PFSK-1 (cell line): ENCODE results near the gene PTGR3.

ENCODE experiments used
- FOXP2 ChIP-seq: optimal IDR thresholded peaks from 2 replicates; pipeline ENCODE3; 2011; ENCODE audit warnings: borderline replicate concordance, control low read depth, inconsistent platforms; ENCODE audit not compliant: insufficient read depth; ENCODE audit errors: extremely low read length, extremely low read depth
- POLR2AphosphoS5 ChIP-seq: IDR thresholded peaks from 2 replicates; pipeline ENCODE4 v1.6.1; 2012; ENCODE audit warnings: low read depth, mild to moderate bottlenecking, control low read depth, low read length, moderate library complexity
- SIN3A ChIP-seq: IDR thresholded peaks from 2 replicates; pipeline ENCODE4 v1.6.1; 2012; ENCODE audit warnings: mild to moderate bottlenecking, low read length, moderate library complexity, borderline replicate concordance; ENCODE audit not compliant: insufficient read depth
- TAF1 ChIP-seq: IDR thresholded peaks from 2 replicates; pipeline ENCODE4 v1.6.1; 2012; ENCODE audit warnings: low read length, control low read depth, borderline replicate concordance; ENCODE audit not compliant: insufficient read depth
- TF ChIP-seq, protein P1 (sequence below), 2 experiments: IDR thresholded peaks; 2 replicates each; pipeline versions ENCODE4 v1.6.1 to v1.8.0; 2011 to 2012; ENCODE audit warnings: low read depth in 2 of 2, low read length in 2 of 2, control low read depth in 1 of 2, inconsistent platforms in 1 of 2, mild to moderate bottlenecking in 1 of 2, moderate library complexity in 1 of 2; ENCODE audit not compliant: insufficient read depth in 1 of 2

Gene PTGR3

DNA sequence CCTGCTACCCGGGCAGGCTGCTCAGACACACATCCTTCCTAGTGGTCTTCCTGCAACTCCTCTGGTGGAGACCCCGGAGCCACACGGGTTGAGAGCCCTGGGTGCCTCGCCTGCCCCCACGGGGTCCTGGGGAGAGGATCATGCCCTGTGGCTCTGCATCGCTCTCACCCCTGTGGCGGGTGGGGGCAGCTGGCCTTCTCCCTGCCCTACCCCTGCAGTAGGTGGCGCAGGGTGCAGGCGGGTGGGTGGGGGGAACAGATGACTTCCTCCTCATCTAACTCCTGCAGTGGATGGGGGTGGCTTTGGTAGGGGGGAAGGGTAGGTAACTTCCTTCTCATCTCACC, 40.2 kb upstream of the PTGR3 start:
- TF ChIP-seq, protein P1, sequence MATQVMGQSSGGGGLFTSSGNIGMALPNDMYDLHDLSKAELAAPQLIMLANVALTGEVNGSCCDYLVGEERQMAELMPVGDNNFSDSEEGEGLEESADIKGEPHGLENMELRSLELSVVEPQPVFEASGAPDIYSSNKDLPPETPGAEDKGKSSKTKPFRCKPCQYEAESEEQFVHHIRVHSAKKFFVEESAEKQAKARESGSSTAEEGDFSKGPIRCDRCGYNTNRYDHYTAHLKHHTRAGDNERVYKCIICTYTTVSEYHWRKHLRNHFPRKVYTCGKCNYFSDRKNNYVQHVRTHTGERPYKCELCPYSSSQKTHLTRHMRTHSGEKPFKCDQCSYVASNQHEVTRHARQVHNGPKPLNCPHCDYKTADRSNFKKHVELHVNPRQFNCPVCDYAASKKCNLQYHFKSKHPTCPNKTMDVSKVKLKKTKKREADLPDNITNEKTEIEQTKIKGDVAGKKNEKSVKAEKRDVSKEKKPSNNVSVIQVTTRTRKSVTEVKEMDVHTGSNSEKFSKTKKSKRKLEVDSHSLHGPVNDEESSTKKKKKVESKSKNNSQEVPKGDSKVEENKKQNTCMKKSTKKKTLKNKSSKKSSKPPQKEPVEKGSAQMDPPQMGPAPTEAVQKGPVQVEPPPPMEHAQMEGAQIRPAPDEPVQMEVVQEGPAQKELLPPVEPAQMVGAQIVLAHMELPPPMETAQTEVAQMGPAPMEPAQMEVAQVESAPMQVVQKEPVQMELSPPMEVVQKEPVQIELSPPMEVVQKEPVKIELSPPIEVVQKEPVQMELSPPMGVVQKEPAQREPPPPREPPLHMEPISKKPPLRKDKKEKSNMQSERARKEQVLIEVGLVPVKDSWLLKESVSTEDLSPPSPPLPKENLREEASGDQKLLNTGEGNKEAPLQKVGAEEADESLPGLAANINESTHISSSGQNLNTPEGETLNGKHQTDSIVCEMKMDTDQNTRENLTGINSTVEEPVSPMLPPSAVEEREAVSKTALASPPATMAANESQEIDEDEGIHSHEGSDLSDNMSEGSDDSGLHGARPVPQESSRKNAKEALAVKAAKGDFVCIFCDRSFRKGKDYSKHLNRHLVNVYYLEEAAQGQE (IDR thresholded peaks at IDR 0.05; ENCODE audit: insufficient read depth in 1 of 2, low read depth in 2 of 2, low read length in 2 of 2) = no peak

DNA sequence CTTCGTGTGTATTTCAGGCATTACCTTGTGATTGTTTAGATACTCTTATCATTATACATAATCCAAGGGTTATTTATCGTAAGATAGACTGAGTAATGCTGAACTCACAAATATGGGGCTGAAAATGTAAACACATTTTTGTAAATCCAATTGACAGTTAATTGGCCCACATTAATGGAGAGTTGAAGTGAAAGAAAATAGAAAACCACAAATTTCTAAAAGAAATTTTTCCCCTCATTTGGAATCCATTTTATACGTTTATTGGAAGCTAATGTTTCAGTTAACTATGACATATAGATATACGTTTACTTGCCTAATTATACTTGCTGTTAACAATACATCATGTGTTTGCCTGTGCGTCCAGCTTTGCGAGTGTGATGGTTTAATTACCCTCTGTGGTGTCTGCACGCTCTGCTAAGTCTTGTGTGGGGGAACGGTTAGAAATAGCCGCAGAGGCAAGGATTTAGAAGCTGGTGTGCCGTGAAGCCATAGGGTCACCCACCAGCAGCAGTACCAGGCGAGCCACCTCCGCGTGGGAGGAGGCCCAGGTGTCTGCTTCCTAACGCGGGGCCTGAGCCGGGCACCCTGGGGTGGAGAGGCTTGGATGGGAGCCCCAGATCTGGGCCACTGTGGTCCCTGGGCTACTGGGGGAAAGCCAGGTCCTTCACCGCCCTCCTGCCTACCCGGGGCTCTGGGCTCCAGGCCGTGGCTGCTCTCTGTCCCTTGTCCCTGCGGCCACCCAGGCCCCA, 39.7 kb upstream of the PTGR3 start:
- TF ChIP-seq POLR2AphosphoS5 (no peak), SIN3A (no peak), FOXP2 (no peak), TAF1 (no peak)
- TF ChIP-seq, protein P1 (IDR thresholded peaks at IDR 0.05; ENCODE audit: insufficient read depth in 1 of 2, low read depth in 2 of 2, low read length in 2 of 2) = no peak

DNA sequence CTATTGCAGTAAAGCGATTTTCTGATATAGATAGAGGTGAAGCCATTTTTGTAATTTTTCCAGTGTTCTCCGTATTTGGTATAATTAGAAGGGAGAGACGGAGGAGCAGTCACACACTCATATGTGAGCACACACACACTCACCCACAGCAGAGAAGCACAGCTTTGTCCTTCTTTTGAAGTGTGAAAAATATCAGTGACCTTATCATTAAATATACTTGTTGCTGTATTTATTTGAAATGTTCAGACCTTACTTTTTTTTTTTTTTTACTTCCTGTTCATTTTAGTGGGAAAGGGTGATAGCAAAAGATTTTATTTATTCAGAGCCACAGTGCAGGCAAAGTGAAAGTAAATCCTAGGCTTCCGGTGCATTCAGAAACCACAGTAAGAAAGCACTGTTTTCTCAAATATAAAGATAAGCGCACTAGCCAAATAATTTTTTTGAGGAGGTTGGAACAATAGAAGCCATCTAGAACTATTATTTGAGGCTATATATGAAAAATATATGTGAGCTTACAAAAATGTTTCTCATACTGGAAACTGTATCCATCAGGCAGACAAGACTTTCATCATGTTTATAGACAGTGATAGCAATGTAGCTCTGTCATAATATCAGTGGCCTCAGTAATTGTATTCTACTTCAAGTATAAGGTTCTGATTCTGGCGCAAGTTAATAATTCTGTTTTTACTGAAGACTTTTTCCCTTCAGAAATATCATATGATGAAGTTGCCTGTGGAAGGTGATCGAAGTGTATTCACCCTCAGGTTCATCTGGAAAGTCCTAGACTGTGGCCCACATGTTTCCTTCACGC, 38.9 kb upstream of the PTGR3 start:
- TF ChIP-seq, protein P1 (IDR thresholded peaks at IDR 0.05; ENCODE audit: insufficient read depth in 1 of 2, low read depth in 2 of 2, low read length in 2 of 2) = no peak
- TF ChIP-seq SIN3A = no peak
- TF ChIP-seq POLR2AphosphoS5 = no peak
- TF ChIP-seq TAF1 = no peak
- no peak for TF ChIP-seq FOXP2

DNA sequence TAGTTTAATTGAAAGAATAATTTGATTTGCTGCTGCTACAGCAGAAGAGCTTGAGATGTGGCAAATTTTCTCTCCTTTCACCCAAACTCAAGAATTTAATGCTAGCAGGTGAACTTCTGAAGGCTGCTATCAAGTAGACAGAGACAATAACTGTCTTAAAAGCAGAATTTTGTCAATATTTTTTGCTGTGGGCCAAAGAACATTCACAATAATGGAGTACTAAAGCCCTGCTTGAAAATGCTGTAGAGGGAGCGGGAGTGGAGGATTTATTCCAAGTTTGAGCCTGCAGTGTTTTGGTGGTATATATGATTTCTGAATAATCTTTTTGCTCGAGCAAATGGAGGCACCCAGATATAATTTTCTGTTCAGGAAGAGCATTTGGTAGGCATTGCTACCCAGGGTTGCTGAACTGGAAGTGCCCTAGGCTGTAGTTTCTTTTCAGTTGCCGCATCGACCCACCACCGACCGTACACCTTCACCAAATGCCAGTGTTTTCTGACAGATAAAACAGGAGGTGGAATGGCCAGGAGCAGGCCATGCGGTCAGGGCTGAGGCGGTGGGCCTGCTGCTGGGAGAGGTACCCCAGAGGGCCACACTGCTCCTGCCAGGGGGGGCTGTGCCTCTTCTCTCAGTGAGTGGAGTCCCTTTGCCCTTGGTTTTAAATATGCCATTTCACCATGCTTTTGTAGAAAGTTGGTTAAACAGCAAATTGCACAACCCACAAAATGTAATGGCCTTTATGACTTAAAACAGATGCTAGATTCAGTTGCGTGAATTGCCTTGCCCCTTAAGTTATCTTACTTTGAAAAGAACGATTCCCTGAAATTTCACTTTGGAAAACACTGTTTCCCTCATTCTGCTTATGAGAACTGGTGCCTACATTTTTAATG, 38.0 kb upstream of the PTGR3 start:
- TF ChIP-seq SIN3A (no peak), POLR2AphosphoS5 (no peak), TAF1 (no peak), FOXP2 (no peak)
- TF ChIP-seq, protein P1 (IDR thresholded peaks at IDR 0.05; ENCODE audit: insufficient read depth in 1 of 2, low read depth in 2 of 2, low read length in 2 of 2) = no peak
